ENCODE measurements around the gene MEGF11.
"Not testable (repeated sequence)": the region's sequence is repeated elsewhere in the genome, so short reads cannot be mapped to it uniquely, and the experiment has no call there.

The MEGF11 gene

GRCh38 chr15:65990298-65990981, 263.1 kb downstream of the MEGF11 start:
- no peaks in the 10 kb centered on the region for H3K4me1 ChIP-seq (ENCODE audit: insufficient read depth, low read length)
- H3K27me3 ChIP-seq (ENCODE audit: insufficient read depth, low read length): peaks cover 45% of the 10 kb centered on the region
- no peak overlapping the region for H2AFZ ChIP-seq (ENCODE audit: low read depth, low read length)
- H3K9me3 ChIP-seq (ENCODE audit: low read length): no peaks in the 10 kb centered on the region
- H3K4me3 ChIP-seq (ENCODE audit: low read length): no peak overlapping the region
- H3K36me3 ChIP-seq (ENCODE audit: insufficient read depth, low read length): no peaks in the 10 kb centered on the region

GRCh38 chr15:65987100-65987499, 266.4 kb downstream of the MEGF11 start:
- H3K4me1 ChIP-seq (ENCODE audit: insufficient read depth, low read length): no peaks in the 10 kb centered on the region
- H3K9me3 ChIP-seq (ENCODE audit: low read length): no peaks in the 10 kb centered on the region
- H2AFZ ChIP-seq (ENCODE audit: low read depth, low read length): no peak overlapping the region
- no peaks in the 10 kb centered on the region for H3K36me3 ChIP-seq (ENCODE audit: insufficient read depth, low read length)
- no peak overlapping the region for H3K4me3 ChIP-seq (ENCODE audit: low read length)
- peaks cover 35% of the 10 kb centered on the region for H3K27me3 ChIP-seq (ENCODE audit: insufficient read depth, low read length)

GRCh38 chr15:65986416-65986815, 267.1 kb downstream of the MEGF11 start:
- Histone ChIP-seq H3K36me3 (ENCODE audit: insufficient read depth, low read length) (no peaks in the 10 kb centered on the region), H3K4me1 (ENCODE audit: insufficient read depth, low read length) (no peaks in the 10 kb centered on the region), H3K27me3 (ENCODE audit: insufficient read depth, low read length) (peaks cover 33% of the 10 kb centered on the region), H3K4me3 (ENCODE audit: low read length) (no peak overlapping the region), H3K9me3 (ENCODE audit: low read length) (no peaks in the 10 kb centered on the region), H2AFZ (ENCODE audit: low read depth, low read length) (no peak overlapping the region)

- H3K4me1 ChIP-seq (ENCODE audit: insufficient read depth, low read length): no peaks in the 10 kb centered on the region
- H3K4me3 ChIP-seq (ENCODE audit: low read length): no peak overlapping the region
- no peak overlapping the region for H2AFZ ChIP-seq (ENCODE audit: low read depth, low read length)
- no peaks in the 10 kb centered on the region for H3K36me3 ChIP-seq (ENCODE audit: insufficient read depth, low read length)
- H3K27me3 ChIP-seq (ENCODE audit: insufficient read depth, low read length): peaks cover 32% of the 10 kb centered on the region
- no peaks in the 10 kb centered on the region for H3K9me3 ChIP-seq (ENCODE audit: low read length)
These were observed 268.2 kb downstream of the MEGF11 start for GRCh38 chr15:65985387-65985786.

GRCh38 chr15:65982627-65983322, 270.8 kb downstream of the MEGF11 start:
- H2AFZ ChIP-seq (ENCODE audit: low read depth, low read length): no peak overlapping the region
- H3K36me3 ChIP-seq (ENCODE audit: insufficient read depth, low read length): no peaks in the 10 kb centered on the region
- H3K9me3 ChIP-seq (ENCODE audit: low read length): no peaks in the 10 kb centered on the region
- no peak overlapping the region for H3K4me3 ChIP-seq (ENCODE audit: low read length)
- H3K4me1 ChIP-seq (ENCODE audit: insufficient read depth, low read length): no peaks in the 10 kb centered on the region
- peaks cover 32% of the 10 kb centered on the region for H3K27me3 ChIP-seq (ENCODE audit: insufficient read depth, low read length)

GRCh38 chr15:65981837-65982626, 271.5 kb downstream of the MEGF11 start:
- no peaks in the 10 kb centered on the region for H3K9me3 ChIP-seq (ENCODE audit: low read length)
- no peaks in the 10 kb centered on the region for H3K36me3 ChIP-seq (ENCODE audit: insufficient read depth, low read length)
- peaks cover 32% of the 10 kb centered on the region for H3K27me3 ChIP-seq (ENCODE audit: insufficient read depth, low read length)
- no peak overlapping the region for H2AFZ ChIP-seq (ENCODE audit: low read depth, low read length)
- no peak overlapping the region for H3K4me3 ChIP-seq (ENCODE audit: low read length)
- H3K4me1 ChIP-seq (ENCODE audit: insufficient read depth, low read length): no peaks in the 10 kb centered on the region

- H2AFZ ChIP-seq (ENCODE audit: low read depth, low read length): no peak overlapping the region
- H3K36me3 ChIP-seq (ENCODE audit: insufficient read depth, low read length): no peaks in the 10 kb centered on the region
- H3K4me3 ChIP-seq (ENCODE audit: low read length): no peak overlapping the region
- peaks cover 28% of the 10 kb centered on the region for H3K27me3 ChIP-seq (ENCODE audit: insufficient read depth, low read length)
- H3K4me1 ChIP-seq (ENCODE audit: insufficient read depth, low read length): no peaks in the 10 kb centered on the region
- H3K9me3 ChIP-seq (ENCODE audit: low read length): no peaks in the 10 kb centered on the region
These were observed 272.6 kb downstream of the MEGF11 start for GRCh38 chr15:65980824-65981456.

- Histone ChIP-seq H2AFZ (ENCODE audit: low read depth, low read length) (no peak overlapping the region), H3K36me3 (ENCODE audit: insufficient read depth, low read length) (no peaks in the 10 kb centered on the region), H3K4me3 (ENCODE audit: low read length) (no peak overlapping the region), H3K4me1 (ENCODE audit: insufficient read depth, low read length) (no peaks in the 10 kb centered on the region), H3K27me3 (ENCODE audit: insufficient read depth, low read length) (peaks cover 28% of the 10 kb centered on the region), H3K9me3 (ENCODE audit: low read length) (no peaks in the 10 kb centered on the region)
These were observed 273.7 kb downstream of the MEGF11 start for GRCh38 chr15:65979837-65980236.

- Histone ChIP-seq H3K27me3 (ENCODE audit: insufficient read depth, low read length) (peaks cover 28% of the 10 kb centered on the region), H3K4me3 (ENCODE audit: low read length) (no peak overlapping the region), H3K9me3 (ENCODE audit: low read length) (no peaks in the 10 kb centered on the region), H3K4me1 (ENCODE audit: insufficient read depth, low read length) (no peaks in the 10 kb centered on the region), H2AFZ (ENCODE audit: low read depth, low read length) (no peak overlapping the region), H3K36me3 (ENCODE audit: insufficient read depth, low read length) (no peaks in the 10 kb centered on the region)
These were observed 274.2 kb downstream of the MEGF11 start for GRCh38 chr15:65979316-65979715.

GRCh38 chr15:65978110-65978509, 275.4 kb downstream of the MEGF11 start:
- H3K4me1 ChIP-seq (ENCODE audit: insufficient read depth, low read length): no peaks in the 10 kb centered on the region
- H2AFZ ChIP-seq (ENCODE audit: low read depth, low read length): no peak overlapping the region
- H3K27me3 ChIP-seq (ENCODE audit: insufficient read depth, low read length): peaks cover 18% of the 10 kb centered on the region

GRCh38 chr15:65976196-65976595, 277.4 kb downstream of the MEGF11 start:
- not testable (repeated sequence) for H2AFZ ChIP-seq (ENCODE audit: low read depth, low read length); H3K27me3 ChIP-seq (ENCODE audit: insufficient read depth, low read length); H3K4me3 ChIP-seq (ENCODE audit: low read length); H3K9me3 ChIP-seq (ENCODE audit: low read length); H3K36me3 ChIP-seq (ENCODE audit: insufficient read depth, low read length); H3K4me1 ChIP-seq (ENCODE audit: insufficient read depth, low read length)

More at GRCh38 chr15:65978110-65978509, 275.4 kb downstream of the MEGF11 start:
- Histone ChIP-seq H3K36me3 (ENCODE audit: insufficient read depth, low read length) (no peaks in the 10 kb centered on the region), H3K4me3 (ENCODE audit: low read length) (no peak overlapping the region), H3K9me3 (ENCODE audit: low read length) (no peaks in the 10 kb centered on the region)

GRCh38 chr15:65971741-65971995, 281.9 kb downstream of the MEGF11 start:
- no peak overlapping the region for H2AFZ ChIP-seq (ENCODE audit: low read depth, low read length)
- peaks cover 24% of the 10 kb centered on the region for H3K27me3 ChIP-seq (ENCODE audit: insufficient read depth, low read length)
- no peak overlapping the region for H3K4me3 ChIP-seq (ENCODE audit: low read length)
- H3K36me3 ChIP-seq (ENCODE audit: insufficient read depth, low read length): no peaks in the 10 kb centered on the region
- H3K9me3 ChIP-seq (ENCODE audit: low read length): no peaks in the 10 kb centered on the region
- no peaks in the 10 kb centered on the region for H3K4me1 ChIP-seq (ENCODE audit: insufficient read depth, low read length)

Data from neuron (in vitro differentiated cells).